Measurements from ENCODE around the gene TLX2. TPM values are rescaled to one million over a fixed set of nuclear protein-coding genes. Genes with fewer than 3 reads are reported as not detected.

Gene TLX2
- total RNA-seq, 1 experiment from 2014 or later: 3.1 TPM

DNA sequence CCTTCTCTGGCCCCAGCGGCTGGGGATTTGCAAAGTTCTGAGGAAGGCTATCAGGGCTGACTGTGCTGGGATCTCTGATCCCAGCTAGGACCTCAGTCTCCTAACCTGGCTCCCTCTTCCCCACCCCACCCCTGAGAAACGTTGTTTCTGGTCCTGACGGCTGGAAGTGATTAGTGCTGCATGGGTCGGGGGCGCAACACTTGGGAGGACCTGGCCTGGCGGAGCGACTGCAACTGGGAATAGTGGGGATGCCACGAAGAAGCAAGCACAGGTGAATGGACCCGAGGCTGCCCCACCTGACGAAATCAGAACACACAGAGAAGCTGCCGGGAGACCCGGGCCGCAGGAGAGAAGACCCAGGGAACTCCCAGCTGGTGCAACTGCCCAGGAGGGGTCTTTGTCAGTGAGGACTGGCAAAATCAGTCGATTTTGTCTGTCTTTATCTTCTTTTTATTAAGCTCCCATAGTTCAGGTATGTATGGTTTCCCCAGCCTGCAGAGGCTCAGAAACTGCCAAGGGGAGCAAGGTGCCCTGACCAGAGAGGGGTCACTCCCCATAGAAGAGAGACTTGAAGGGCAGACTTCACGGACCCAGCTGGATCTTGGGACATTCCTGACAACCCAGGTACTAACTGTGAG, 14.2 kb upstream of the TLX2 start:
- ATAC-seq (no peak), DNase-seq (no peak)
- Histone ChIP-seq H2AFZ (ENCODE audit: low read length) (no peak overlapping the region), H3K9ac (ENCODE audit: low read length) (no peak overlapping the region), H3K9me2 (replicated peaks; ENCODE audit: low read length) (no peaks in the 10 kb centered on the region), H3K4me2 (ENCODE audit: low read length) (no peak overlapping the region), H3K36me3 (ENCODE audit: low read depth, low read length) (peaks cover 3% of the 10 kb centered on the region; the same call in 1 of the 2 replicates), H3K4me3 (ENCODE audit: low read length) (no peak overlapping the region), H4K20me1 (ENCODE audit: low read length) (no peaks in the 10 kb centered on the region), H3K9me3 (ENCODE audit: low read length) (no peaks in the 10 kb centered on the region), H3K27me3 (ENCODE audit: low read length) (no peaks in the 10 kb centered on the region), H3K27ac (ENCODE audit: low read length) (no peak overlapping the region), H3F3A (ENCODE audit: low read length, unreplicated experiment) (no peaks in the 10 kb centered on the region), H3K4me1 (ENCODE audit: insufficient read depth, low read length) (peaks cover 19% of the 10 kb centered on the region), H3K79me2 (ENCODE audit: low read length) (no peaks in the 10 kb centered on the region)
- no TSS peak for BruUV-seq (replicated peaks)
- intact Hi-C loops (cut with micrococcal nuclease): no loop called here
- TF ChIP-seq, protein P1, sequence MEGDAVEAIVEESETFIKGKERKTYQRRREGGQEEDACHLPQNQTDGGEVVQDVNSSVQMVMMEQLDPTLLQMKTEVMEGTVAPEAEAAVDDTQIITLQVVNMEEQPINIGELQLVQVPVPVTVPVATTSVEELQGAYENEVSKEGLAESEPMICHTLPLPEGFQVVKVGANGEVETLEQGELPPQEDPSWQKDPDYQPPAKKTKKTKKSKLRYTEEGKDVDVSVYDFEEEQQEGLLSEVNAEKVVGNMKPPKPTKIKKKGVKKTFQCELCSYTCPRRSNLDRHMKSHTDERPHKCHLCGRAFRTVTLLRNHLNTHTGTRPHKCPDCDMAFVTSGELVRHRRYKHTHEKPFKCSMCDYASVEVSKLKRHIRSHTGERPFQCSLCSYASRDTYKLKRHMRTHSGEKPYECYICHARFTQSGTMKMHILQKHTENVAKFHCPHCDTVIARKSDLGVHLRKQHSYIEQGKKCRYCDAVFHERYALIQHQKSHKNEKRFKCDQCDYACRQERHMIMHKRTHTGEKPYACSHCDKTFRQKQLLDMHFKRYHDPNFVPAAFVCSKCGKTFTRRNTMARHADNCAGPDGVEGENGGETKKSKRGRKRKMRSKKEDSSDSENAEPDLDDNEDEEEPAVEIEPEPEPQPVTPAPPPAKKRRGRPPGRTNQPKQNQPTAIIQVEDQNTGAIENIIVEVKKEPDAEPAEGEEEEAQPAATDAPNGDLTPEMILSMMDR (conservative IDR thresholded peaks at IDR 0.05; ENCODE audit: low read depth, low read length): no peak
- TF ChIP-seq EZH2phosphoT487 (IDR thresholded peaks at IDR 0.05; ENCODE audit: borderline replicate concordance, low read length) (no peak), EZH2 (IDR thresholded peaks at IDR 0.05; ENCODE audit: low read length, unreplicated experiment) (no peak)
- ChIA-PET POLR2A (ENCODE audit: unreplicated experiment) (no interaction called here), CTCF (no interaction called here)

DNA sequence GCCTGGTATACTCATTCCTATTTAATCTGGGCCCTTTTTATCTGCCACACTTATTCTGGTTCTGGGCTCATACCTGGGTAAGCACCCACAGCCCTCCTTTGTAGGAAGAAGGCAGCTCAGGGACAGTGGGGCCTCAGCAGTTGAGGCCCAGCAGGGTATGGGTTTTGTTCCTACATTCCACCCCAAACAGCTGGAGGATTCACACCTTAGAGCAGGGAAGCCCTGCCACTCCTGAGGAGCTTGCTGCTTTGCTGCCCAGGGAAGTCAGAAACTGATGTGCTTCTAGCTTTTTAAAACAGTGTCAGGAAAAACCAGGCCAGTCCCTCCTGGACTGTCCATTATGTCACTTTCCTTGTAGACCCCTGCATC, 13.7 kb upstream of the TLX2 start:
- peaks cover 23% of the 10 kb centered on the region for H3K4me1 ChIP-seq (ENCODE audit: insufficient read depth, low read length)
- H3F3A ChIP-seq (ENCODE audit: low read length, unreplicated experiment): no peaks in the 10 kb centered on the region
- H3K9me3 ChIP-seq (ENCODE audit: low read length): no peaks in the 10 kb centered on the region
- no peak overlapping the region for H3K9ac ChIP-seq (ENCODE audit: low read length)
- TF ChIP-seq EZH2phosphoT487 (IDR thresholded peaks at IDR 0.05; ENCODE audit: borderline replicate concordance, low read length) (no peak), EZH2 (IDR thresholded peaks at IDR 0.05; ENCODE audit: low read length, unreplicated experiment) (no peak)
- TF ChIP-seq, protein P1 (conservative IDR thresholded peaks at IDR 0.05; ENCODE audit: low read depth, low read length): no peak
- no peaks in the 10 kb centered on the region for H3K9me2 ChIP-seq (replicated peaks; ENCODE audit: low read length)
- H3K27ac ChIP-seq (ENCODE audit: low read length): no peak overlapping the region
- H3K4me3 ChIP-seq (ENCODE audit: low read length): no peak overlapping the region
- DNase-seq (no peak), ATAC-seq (no peak)
- no peaks in the 10 kb centered on the region for H4K20me1 ChIP-seq (ENCODE audit: low read length)
- peaks cover 7% of the 10 kb centered on the region for H3K36me3 ChIP-seq (ENCODE audit: low read depth, low read length)
- H3K79me2 ChIP-seq (ENCODE audit: low read length): peaks cover 5% of the 10 kb centered on the region
- H2AFZ ChIP-seq (ENCODE audit: low read length): no peak overlapping the region
- BruUV-seq (replicated peaks): no TSS peak
- intact Hi-C loops (cut with micrococcal nuclease): no loop called here
- CTCF ChIA-PET: no interaction called here
- no peaks in the 10 kb centered on the region for H3K27me3 ChIP-seq (ENCODE audit: low read length)
- no peak overlapping the region for H3K4me2 ChIP-seq (ENCODE audit: low read length)
- POLR2A ChIA-PET (ENCODE audit: unreplicated experiment): no interaction called here

DNA sequence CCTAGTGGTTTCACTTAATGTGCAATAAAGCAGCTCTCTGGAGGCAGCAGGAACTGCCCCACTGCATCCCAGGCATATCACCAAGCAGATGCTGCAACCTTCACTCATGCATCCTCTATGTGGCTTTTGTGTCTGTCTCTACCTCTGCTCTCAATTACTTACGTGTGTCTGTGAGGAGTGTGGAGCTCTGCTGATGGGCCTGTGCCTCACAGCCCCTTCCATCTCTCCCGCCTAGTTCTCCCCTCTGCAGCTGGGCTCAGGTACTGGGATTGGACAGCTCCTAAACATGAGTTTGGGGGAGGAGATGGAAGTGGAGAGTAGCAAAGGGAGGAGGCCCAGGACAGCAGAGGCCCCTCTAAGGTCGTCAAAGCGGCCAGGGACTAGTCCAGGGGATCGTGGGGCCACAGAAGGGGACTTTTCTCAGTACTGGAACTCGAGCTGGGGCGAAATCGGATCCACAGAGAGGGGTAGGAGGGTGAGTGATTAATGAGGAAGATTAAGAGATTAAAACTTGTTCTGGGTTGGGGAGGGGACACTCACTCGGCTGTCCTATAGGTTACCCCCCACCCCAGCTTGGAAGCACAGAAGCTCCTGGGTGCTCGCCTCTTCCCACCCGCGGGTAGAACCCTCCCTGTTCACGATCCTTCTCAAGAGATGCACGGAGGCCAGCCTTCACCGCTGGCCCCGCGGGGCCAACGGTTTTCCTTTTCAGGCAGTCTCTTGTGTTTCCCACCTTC, 12.7 kb upstream of the TLX2 start:
- no peaks in the 10 kb centered on the region for H3K9me3 ChIP-seq (ENCODE audit: low read length)
- CTCF ChIA-PET: no interaction called here
- peaks cover 7% of the 10 kb centered on the region for H3K36me3 ChIP-seq (ENCODE audit: low read depth, low read length)
- no peak for ATAC-seq
- H3K4me2 ChIP-seq (ENCODE audit: low read length): no peak overlapping the region
- H3K9me2 ChIP-seq (replicated peaks; ENCODE audit: low read length): no peaks in the 10 kb centered on the region
- POLR2A ChIA-PET (ENCODE audit: unreplicated experiment): no interaction called here
- H3K79me2 ChIP-seq (ENCODE audit: low read length): peaks cover 14% of the 10 kb centered on the region
- no peaks in the 10 kb centered on the region for H3K27me3 ChIP-seq (ENCODE audit: low read length)
- no peak overlapping the region for H3K27ac ChIP-seq (ENCODE audit: low read length)
- peaks cover 29% of the 10 kb centered on the region for H3K4me1 ChIP-seq (ENCODE audit: insufficient read depth, low read length)
- H3F3A ChIP-seq (ENCODE audit: low read length, unreplicated experiment): no peaks in the 10 kb centered on the region
- no peaks in the 10 kb centered on the region for H4K20me1 ChIP-seq (ENCODE audit: low read length)
- H3K9ac ChIP-seq (ENCODE audit: low read length): no peak overlapping the region
- H2AFZ ChIP-seq (ENCODE audit: low read length): no peak overlapping the region
- intact Hi-C loops (cut with micrococcal nuclease): no loop called here
- H3K4me3 ChIP-seq (ENCODE audit: low read length): no peak overlapping the region
- no peak for DNase-seq
- no TSS peak for BruUV-seq (replicated peaks)
- TF ChIP-seq EZH2 (IDR thresholded peaks at IDR 0.05; ENCODE audit: low read length, unreplicated experiment) (no peak), EZH2phosphoT487 (IDR thresholded peaks at IDR 0.05; ENCODE audit: borderline replicate concordance, low read length) (no peak)
- TF ChIP-seq, protein P1 (conservative IDR thresholded peaks at IDR 0.05; ENCODE audit: low read depth, low read length): no peak
